NCI-H345 treated with DMSO at 0.1 percent for 48 hours (cell line): ENCODE measurements around the gene NFKBIA.
"Not testable (repeated sequence)": the region's sequence is repeated elsewhere in the genome, so short reads cannot be mapped to it uniquely, and the experiment has no call there.

ENCODE experiments used
- DNase-seq: peaks from one replicate; lab custom pipeline; 2025; ENCODE audit not compliant: unreplicated experiment; lab: John Stamatoyannopoulos, UW

The NFKBIA gene

GRCh38 chr14:35392103-35392502 lies 12.4 kb downstream of the NFKBIA start:
- no peak for DNase-seq

GRCh38 chr14:35391388-35391710 lies 13.2 kb downstream of the NFKBIA start:
- no peak for DNase-seq

- no peak for DNase-seq
These were observed 13.8 kb downstream of the NFKBIA start for GRCh38 chr14:35390577-35391387.

- DNase-seq: no peak
These were observed 15.3 kb downstream of the NFKBIA start for GRCh38 chr14:35389315-35389667.

GRCh38 chr14:35388656-35389314 lies 15.8 kb downstream of the NFKBIA start:
- DNase-seq: no peak

GRCh38 chr14:35387713-35388579 lies 16.6 kb downstream of the NFKBIA start:
- DNase-seq: no peak

GRCh38 chr14:35387219-35387618 lies 17.3 kb downstream of the NFKBIA start:
- no peak for DNase-seq

- DNase-seq: no peak
These were observed 17.9 kb downstream of the NFKBIA start for GRCh38 chr14:35386673-35387125.

- peak; percentile 74 for DNase-seq
These were observed 19.3 kb downstream of the NFKBIA start for GRCh38 chr14:35385042-35385839.

- no peak for DNase-seq
These were observed 20.0 kb downstream of the NFKBIA start for GRCh38 chr14:35384455-35385041.

GRCh38 chr14:35383569-35384454 lies 20.7 kb downstream of the NFKBIA start:
- DNase-seq: no peak

- DNase-seq: no peak
These were observed 23.8 kb downstream of the NFKBIA start for GRCh38 chr14:35380794-35381193.

- DNase-seq: not testable (repeated sequence)
These were observed 25.2 kb downstream of the NFKBIA start for GRCh38 chr14:35379234-35379933.

- no peak for DNase-seq
These were observed 25.9 kb downstream of the NFKBIA start for GRCh38 chr14:35378425-35379233.

GRCh38 chr14:35375558-35376025 lies 29.0 kb downstream of the NFKBIA start:
- DNase-seq: no peak

- no peak for DNase-seq
These were observed 30.3 kb downstream of the NFKBIA start for GRCh38 chr14:35374263-35374712.

- not testable (repeated sequence) for DNase-seq
These were observed 31.3 kb downstream of the NFKBIA start for GRCh38 chr14:35373208-35373607.

- DNase-seq: no peak
These were observed 33.6 kb downstream of the NFKBIA start for GRCh38 chr14:35370969-35371368.
